Epithelial cell of prostate (primary cell): ENCODE measurements around the gene HPDL.
"Not testable (repeated sequence)": the region's sequence is repeated elsewhere in the genome, so short reads cannot be mapped to it uniquely, and the experiment has no call there.

Experiments used
- DNase-seq: peaks from one replicate; pipeline ENCODE4 v3.0.0-alpha.2; 2011; ENCODE audit warnings: low read depth, low spot score
- H3K27ac ChIP-seq: fragments of 450-650 bp; 2 replicates; pipeline ENCODE4 v1.5.1; 2017; ENCODE audit warnings: mild to moderate bottlenecking

Gene HPDL

GRCh38 chr1:45348609-45348965 is 21.9 kb downstream of the HPDL start:
- H3K27ac ChIP-seq, result peak overlapping the region; percentile 85
- no peak for DNase-seq

GRCh38 chr1:45348966-45349677 is 22.4 kb downstream of the HPDL start:
- no peak for DNase-seq
- peak overlapping the region; percentile 85 for H3K27ac ChIP-seq

GRCh38 chr1:45351508-45351907 is 24.8 kb downstream of the HPDL start:
- no peak overlapping the region for H3K27ac ChIP-seq
- DNase-seq, result no peak

- no peak for DNase-seq
- no peak overlapping the region for H3K27ac ChIP-seq
Observed at GRCh38 chr1:45353685-45354084, 27.0 kb downstream of the HPDL start.

- H3K27ac ChIP-seq, result no peak overlapping the region
Observed at GRCh38 chr1:45354838-45355237, 28.1 kb downstream of the HPDL start.

GRCh38 chr1:45355683-45356082 is 29.0 kb downstream of the HPDL start:
- no peak for DNase-seq
- peak overlapping the region; percentile 15 for H3K27ac ChIP-seq

More at GRCh38 chr1:45354838-45355237, 28.1 kb downstream of the HPDL start:
- DNase-seq, result no peak

- no peak for DNase-seq
- peak overlapping the region; percentile 15 for H3K27ac ChIP-seq
Observed at GRCh38 chr1:45356186-45356585, 29.5 kb downstream of the HPDL start.

GRCh38 chr1:45359882-45360513 is 33.3 kb downstream of the HPDL start:
- H3K27ac ChIP-seq, result peak overlapping the region; percentile 5
- DNase-seq, result no peak

GRCh38 chr1:45360981-45361380 is 34.3 kb downstream of the HPDL start:
- DNase-seq, result not testable (repeated sequence)
- H3K27ac ChIP-seq, result peak overlapping the region; percentile 5

GRCh38 chr1:45364294-45364693 is 37.6 kb downstream of the HPDL start:
- H3K27ac ChIP-seq, result no peak overlapping the region
- DNase-seq, result no peak

GRCh38 chr1:45365051-45365450 is 38.4 kb downstream of the HPDL start:
- no peak overlapping the region for H3K27ac ChIP-seq
- no peak for DNase-seq

GRCh38 chr1:45370575-45370974 is 43.9 kb downstream of the HPDL start:
- no peak for DNase-seq
- H3K27ac ChIP-seq, result no peak overlapping the region

- DNase-seq, result no peak
- H3K27ac ChIP-seq, result no peak overlapping the region
Observed at GRCh38 chr1:45373573-45373972, 46.9 kb downstream of the HPDL start.

GRCh38 chr1:45375104-45376090 is 48.7 kb downstream of the HPDL start:
- DNase-seq, result no peak

GRCh38 chr1:45378184-45378583 is 51.5 kb downstream of the HPDL start:
- no peak for DNase-seq
- no peak overlapping the region for H3K27ac ChIP-seq

More at GRCh38 chr1:45375104-45376090, 48.7 kb downstream of the HPDL start:
- no peak overlapping the region for H3K27ac ChIP-seq
